ENCODE data around the gene LPAR1. TPM values are rescaled to one million over a fixed set of nuclear protein-coding genes. Genes with fewer than 3 reads are reported as not detected.

Gene LPAR1
- total RNA-seq, 1 donor from 2014 or later: 11.5 TPM

DNA sequence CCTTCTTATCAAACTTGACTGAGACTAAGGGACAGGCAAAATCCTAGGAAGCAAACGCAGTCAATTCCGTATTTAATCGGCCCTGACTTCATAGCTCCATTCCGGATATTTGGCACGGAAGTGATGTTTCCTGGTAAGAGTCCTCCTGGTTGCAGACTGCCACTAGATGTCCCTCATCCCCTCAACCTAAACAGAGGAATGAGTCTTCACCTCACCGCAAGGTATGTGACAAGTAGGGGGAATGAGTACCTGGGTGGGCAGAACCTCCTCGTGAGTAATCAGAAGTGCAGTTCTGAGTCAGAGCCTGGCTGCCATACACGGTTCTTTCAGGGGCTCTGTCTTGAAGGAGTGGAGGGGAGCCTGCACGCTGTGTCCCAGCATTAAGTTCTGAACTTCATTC, 196.1 kb downstream of the LPAR1 start:
- no peak for FAIRE-seq
- H3K36me3 Mint-ChIP-seq (ENCODE audit: low read depth, unreplicated experiment): no peaks in the 10 kb centered on the region
- Histone ChIP-seq H3K27me3 (ENCODE audit: insufficient read depth, low read length) (no peaks in the 10 kb centered on the region), H2AFZ (ENCODE audit: low read depth, low read length) (no peak overlapping the region), H3K9ac (ENCODE audit: low read length) (no peak overlapping the region), H3K4me2 (ENCODE audit: low read length) (peak overlapping the region; percentile 7), H4K20me1 (ENCODE audit: insufficient read depth, low read length) (no peaks in the 10 kb centered on the region), H3K4me3 (ENCODE audit: insufficient read depth, low read depth, low read length) (no peak overlapping the region), H3K4me1 (ENCODE audit: insufficient read depth, low read length) (peaks cover 8% of the 10 kb centered on the region), H3K9me3 (ENCODE audit: insufficient read depth, low read depth, low read length) (no peaks in the 10 kb centered on the region), H3K27ac (ENCODE audit: low read depth, low read length) (peak overlapping the region; percentile 18), H3K36me3 (ENCODE audit: insufficient read depth, low read length) (no peaks in the 10 kb centered on the region), H3K79me2 (ENCODE audit: insufficient read depth, low read length) (no peaks in the 10 kb centered on the region)
- H3K4me1 Mint-ChIP-seq (ENCODE audit: low read depth, unreplicated experiment): peaks cover 5% of the 10 kb centered on the region
- DNase-seq (ENCODE audit: low read depth): peak; percentile 79
- no peak for TF ChIP-seq CTCF (IDR thresholded peaks at IDR 0.05; ENCODE audit: insufficient read depth, low read depth, low read length)
- no peak for TF ChIP-seq EZH2 (IDR thresholded peaks at IDR 0.05; ENCODE audit: insufficient read depth, low read length)
- H3K4me3 Mint-ChIP-seq (ENCODE audit: unreplicated experiment): no peak overlapping the region
- H3K27me3 Mint-ChIP-seq (ENCODE audit: low read depth, unreplicated experiment): no peaks in the 10 kb centered on the region
- peaks cover 4% of the 10 kb centered on the region for H3K9me3 Mint-ChIP-seq (ENCODE audit: unreplicated experiment)
- no peak overlapping the region for H3K27ac Mint-ChIP-seq (ENCODE audit: unreplicated experiment)

- Histone ChIP-seq H4K20me1 (ENCODE audit: insufficient read depth, low read length) (no peaks in the 10 kb centered on the region), H3K4me1 (ENCODE audit: insufficient read depth, low read length) (peaks cover 18% of the 10 kb centered on the region), H3K27me3 (ENCODE audit: insufficient read depth, low read length) (no peaks in the 10 kb centered on the region), H3K4me2 (ENCODE audit: low read length) (no peak overlapping the region), H3K27ac (ENCODE audit: low read depth, low read length) (no peak overlapping the region), H3K9ac (ENCODE audit: low read length) (no peak overlapping the region), H3K4me3 (ENCODE audit: insufficient read depth, low read depth, low read length) (no peak overlapping the region), H3K36me3 (ENCODE audit: insufficient read depth, low read length) (no peaks in the 10 kb centered on the region), H3K9me3 (ENCODE audit: insufficient read depth, low read depth, low read length) (no peaks in the 10 kb centered on the region), H2AFZ (ENCODE audit: low read depth, low read length) (no peak overlapping the region), H3K79me2 (ENCODE audit: insufficient read depth, low read length) (no peaks in the 10 kb centered on the region)
- no peak for FAIRE-seq
- H3K27me3 Mint-ChIP-seq (ENCODE audit: low read depth, unreplicated experiment): no peaks in the 10 kb centered on the region
- H3K4me1 Mint-ChIP-seq (ENCODE audit: low read depth, unreplicated experiment): peaks cover 24% of the 10 kb centered on the region
- no peaks in the 10 kb centered on the region for H3K9me3 Mint-ChIP-seq (ENCODE audit: unreplicated experiment)
- DNase-seq (ENCODE audit: low read depth): no peak
- no peak overlapping the region for H3K4me3 Mint-ChIP-seq (ENCODE audit: unreplicated experiment)
- no peak overlapping the region for H3K27ac Mint-ChIP-seq (ENCODE audit: unreplicated experiment)
- H3K36me3 Mint-ChIP-seq (ENCODE audit: low read depth, unreplicated experiment): no peaks in the 10 kb centered on the region
- no peak for TF ChIP-seq EZH2 (IDR thresholded peaks at IDR 0.05; ENCODE audit: insufficient read depth, low read length)
- TF ChIP-seq CTCF (IDR thresholded peaks at IDR 0.05; ENCODE audit: insufficient read depth, low read depth, low read length): no peak
Observed at GRCh38 chr9:110837401-110838005, 200.8 kb downstream of the LPAR1 start.

DNA sequence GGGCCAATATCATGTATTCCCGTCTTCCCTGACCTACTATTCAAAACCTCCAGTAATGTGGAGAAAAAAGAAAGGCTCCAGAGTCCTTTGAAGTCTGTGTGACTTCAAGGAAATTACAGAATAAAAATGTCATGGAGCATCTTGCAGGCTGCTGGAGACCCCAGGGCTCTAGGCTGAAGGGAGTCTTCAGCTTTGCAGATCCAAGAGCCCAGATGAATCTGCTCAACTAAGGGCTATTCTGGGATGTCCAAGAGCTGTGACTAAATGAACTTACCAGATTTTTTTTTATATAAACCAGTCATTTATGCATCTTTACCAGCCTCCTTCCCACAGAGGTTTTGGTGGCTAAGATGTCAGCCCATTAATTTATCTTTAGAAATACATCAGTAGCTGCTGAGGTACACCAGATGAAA, 202.4 kb downstream of the LPAR1 start:
- Histone ChIP-seq H3K27ac (ENCODE audit: low read depth, low read length) (peak overlapping the region; percentile 71), H2AFZ (ENCODE audit: low read depth, low read length) (no peak overlapping the region), H3K4me3 (ENCODE audit: insufficient read depth, low read depth, low read length) (no peak overlapping the region), H3K4me1 (ENCODE audit: insufficient read depth, low read length) (peaks cover 16% of the 10 kb centered on the region), H3K4me2 (ENCODE audit: low read length) (peak overlapping the region; percentile 76), H3K79me2 (ENCODE audit: insufficient read depth, low read length) (no peaks in the 10 kb centered on the region), H3K27me3 (ENCODE audit: insufficient read depth, low read length) (no peaks in the 10 kb centered on the region), H3K36me3 (ENCODE audit: insufficient read depth, low read length) (no peaks in the 10 kb centered on the region), H3K9me3 (ENCODE audit: insufficient read depth, low read depth, low read length) (no peaks in the 10 kb centered on the region), H3K9ac (ENCODE audit: low read length) (peak overlapping the region; percentile 46), H4K20me1 (ENCODE audit: insufficient read depth, low read length) (no peaks in the 10 kb centered on the region)
- peaks cover 26% of the 10 kb centered on the region for H3K4me1 Mint-ChIP-seq (ENCODE audit: low read depth, unreplicated experiment)
- H3K27ac Mint-ChIP-seq (ENCODE audit: unreplicated experiment): peak overlapping the region; percentile 84
- DNase-seq (ENCODE audit: low read depth) (peak; percentile 85), FAIRE-seq (no peak)
- no peak for TF ChIP-seq CTCF (IDR thresholded peaks at IDR 0.05; ENCODE audit: insufficient read depth, low read depth, low read length)
- no peak for TF ChIP-seq EZH2 (IDR thresholded peaks at IDR 0.05; ENCODE audit: insufficient read depth, low read length)
- H3K4me3 Mint-ChIP-seq (ENCODE audit: unreplicated experiment): no peak overlapping the region
- H3K9me3 Mint-ChIP-seq (ENCODE audit: unreplicated experiment): no peaks in the 10 kb centered on the region
- H3K36me3 Mint-ChIP-seq (ENCODE audit: low read depth, unreplicated experiment): no peaks in the 10 kb centered on the region
- no peaks in the 10 kb centered on the region for H3K27me3 Mint-ChIP-seq (ENCODE audit: low read depth, unreplicated experiment)

All from astrocyte (in vitro differentiated cells and primary cell).